Kidney epithelial cell (primary cell): ENCODE results near the gene ATP8A2. TPM values are rescaled to one million over a fixed set of nuclear protein-coding genes. Genes with fewer than 3 reads are reported as not detected.
"Not testable (repeated sequence)": the region's sequence is repeated elsewhere in the genome, so short reads cannot be mapped to it uniquely, and the experiment has no call there.

Experiments used
- DNase-seq: peaks from one replicate; pipeline ENCODE4 v3.0.0-alpha.2; 2010; ENCODE audit warnings: low read depth
- H3K27me3 ChIP-seq: 2 replicates; pipeline ENCODE4 v1.6.0; 2011; ENCODE audit warnings: low read length; ENCODE audit not compliant: control insufficient read depth, insufficient read depth
- H3K36me3 ChIP-seq: 2 replicates; pipeline ENCODE4 v1.5.1; 2011; ENCODE audit warnings: low read length; ENCODE audit not compliant: control insufficient read depth, insufficient read depth
- H3K4me3 ChIP-seq: 2 replicates; pipeline ENCODE4 v1.5.1; 2011; ENCODE audit warnings: low read depth, mild to moderate bottlenecking, control low read depth, low read length
- total RNA-seq: library from RNA; depleted of rRNA; stranded (reverse); fragments of >200 nt; gene quantifications from 2 replicates; pipeline ENCODE4 v1.2.3, GENCODE V29; 2015
- TF ChIP-seq, protein P1 (sequence below): IDR thresholded peaks from 2 replicates; pipeline ENCODE4 v1.5.1; 2011; ENCODE audit warnings: mild to moderate bottlenecking, moderate library complexity, low read length, control low read depth, inconsistent platforms; ENCODE audit not compliant: insufficient read depth, poor library complexity, severe bottlenecking

Gene ATP8A2
- total RNA-seq, 1 donor from 2014 or later: 3.8 TPM

DNA sequence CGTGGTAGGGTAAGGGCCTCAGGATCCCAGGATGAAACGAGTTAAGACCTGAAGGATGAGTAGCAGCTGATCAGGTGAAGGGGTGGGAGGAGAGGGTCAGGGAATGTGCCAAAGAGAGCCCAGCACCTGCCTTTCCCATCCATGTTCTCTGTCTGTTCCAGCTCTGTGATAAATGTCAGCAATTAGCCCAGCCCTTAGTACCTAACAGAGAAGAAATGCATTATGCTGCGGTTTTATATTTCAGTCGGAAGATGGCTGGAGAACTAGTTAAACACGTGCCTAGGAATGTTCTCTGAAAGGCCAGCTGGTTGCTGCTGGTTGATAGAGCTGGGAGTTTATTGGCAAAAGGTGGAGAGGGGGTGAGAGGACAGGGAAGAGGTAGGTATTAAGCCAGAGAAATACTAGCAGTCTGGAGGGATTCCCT lies 411.8 kb downstream of the ATP8A2 start:
- no peaks in the 10 kb centered on the region for H3K27me3 ChIP-seq
- H3K4me3 ChIP-seq: no peak overlapping the region
- H3K36me3 ChIP-seq: no peaks in the 10 kb centered on the region
- TF ChIP-seq, protein P1, sequence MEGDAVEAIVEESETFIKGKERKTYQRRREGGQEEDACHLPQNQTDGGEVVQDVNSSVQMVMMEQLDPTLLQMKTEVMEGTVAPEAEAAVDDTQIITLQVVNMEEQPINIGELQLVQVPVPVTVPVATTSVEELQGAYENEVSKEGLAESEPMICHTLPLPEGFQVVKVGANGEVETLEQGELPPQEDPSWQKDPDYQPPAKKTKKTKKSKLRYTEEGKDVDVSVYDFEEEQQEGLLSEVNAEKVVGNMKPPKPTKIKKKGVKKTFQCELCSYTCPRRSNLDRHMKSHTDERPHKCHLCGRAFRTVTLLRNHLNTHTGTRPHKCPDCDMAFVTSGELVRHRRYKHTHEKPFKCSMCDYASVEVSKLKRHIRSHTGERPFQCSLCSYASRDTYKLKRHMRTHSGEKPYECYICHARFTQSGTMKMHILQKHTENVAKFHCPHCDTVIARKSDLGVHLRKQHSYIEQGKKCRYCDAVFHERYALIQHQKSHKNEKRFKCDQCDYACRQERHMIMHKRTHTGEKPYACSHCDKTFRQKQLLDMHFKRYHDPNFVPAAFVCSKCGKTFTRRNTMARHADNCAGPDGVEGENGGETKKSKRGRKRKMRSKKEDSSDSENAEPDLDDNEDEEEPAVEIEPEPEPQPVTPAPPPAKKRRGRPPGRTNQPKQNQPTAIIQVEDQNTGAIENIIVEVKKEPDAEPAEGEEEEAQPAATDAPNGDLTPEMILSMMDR: no peak
- DNase-seq: no peak

DNA sequence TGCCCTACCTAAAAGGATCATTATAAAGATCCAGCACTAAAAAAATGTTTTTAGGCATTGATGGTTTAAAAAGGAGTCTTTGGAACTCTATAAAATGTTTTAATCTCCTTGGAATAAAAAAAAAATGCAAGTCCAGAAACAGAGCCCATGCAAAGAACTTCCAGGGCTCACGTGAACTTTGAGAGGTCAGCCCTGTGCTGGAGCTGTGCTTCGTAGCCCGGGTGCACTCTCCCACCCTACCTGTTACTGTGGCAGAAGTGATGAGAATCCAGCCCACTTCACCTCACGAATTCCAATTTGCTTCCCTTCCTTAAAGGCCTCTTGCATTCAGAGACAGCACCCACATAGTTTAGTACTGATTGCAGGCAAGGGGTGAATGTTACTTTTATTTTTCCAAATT lies 412.3 kb downstream of the ATP8A2 start:
- TF ChIP-seq, protein P1: no peak
- Histone ChIP-seq H3K4me3 (no peak overlapping the region), H3K36me3 (no peaks in the 10 kb centered on the region), H3K27me3 (no peaks in the 10 kb centered on the region)
- DNase-seq: no peak

DNA sequence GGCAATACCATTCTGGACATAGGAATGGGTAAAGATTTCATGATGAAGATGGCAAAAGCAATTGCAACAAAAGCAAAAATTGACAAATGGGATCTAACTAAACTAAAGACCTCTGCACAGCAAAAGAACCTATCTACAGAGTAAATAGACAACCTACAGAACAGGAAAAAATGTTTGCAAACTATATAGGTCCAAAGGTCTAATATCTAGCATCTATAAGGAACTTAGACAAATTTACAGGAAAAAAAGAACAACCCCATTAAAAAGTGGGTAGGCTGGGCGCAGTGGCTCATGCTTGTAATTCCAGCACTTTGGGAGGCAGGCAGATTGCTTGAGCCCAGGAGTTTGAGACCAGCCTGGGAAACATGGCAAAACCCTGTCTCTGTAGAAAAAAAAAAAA lies 418.4 kb downstream of the ATP8A2 start:
- DNase-seq, H3K4me3 ChIP-seq, H3K36me3 ChIP-seq, H3K27me3 ChIP-seq: not testable (repeated sequence)

DNA sequence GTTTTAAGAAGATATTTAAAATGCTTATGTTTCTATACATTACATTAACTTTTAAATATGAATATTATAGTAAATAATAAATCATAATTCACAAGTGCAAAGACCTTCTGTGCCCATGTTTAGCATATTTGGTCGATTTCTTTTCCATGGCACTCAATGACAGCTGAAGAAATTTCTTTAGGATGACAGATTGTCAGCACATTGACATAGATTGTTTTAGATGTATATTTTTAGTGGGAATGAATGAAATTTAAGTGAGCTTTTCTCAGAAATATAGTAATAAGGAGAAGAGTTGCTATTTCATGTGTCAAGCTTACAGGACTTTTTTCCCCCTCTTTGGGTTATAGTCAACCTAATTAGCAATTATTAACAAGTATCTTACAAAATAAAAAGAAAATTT lies 423.5 kb downstream of the ATP8A2 start:
- DNase-seq: no peak
- TF ChIP-seq, protein P1: no peak
- no peaks in the 10 kb centered on the region for H3K27me3 ChIP-seq
- no peak overlapping the region for H3K4me3 ChIP-seq
- no peaks in the 10 kb centered on the region for H3K36me3 ChIP-seq

DNA sequence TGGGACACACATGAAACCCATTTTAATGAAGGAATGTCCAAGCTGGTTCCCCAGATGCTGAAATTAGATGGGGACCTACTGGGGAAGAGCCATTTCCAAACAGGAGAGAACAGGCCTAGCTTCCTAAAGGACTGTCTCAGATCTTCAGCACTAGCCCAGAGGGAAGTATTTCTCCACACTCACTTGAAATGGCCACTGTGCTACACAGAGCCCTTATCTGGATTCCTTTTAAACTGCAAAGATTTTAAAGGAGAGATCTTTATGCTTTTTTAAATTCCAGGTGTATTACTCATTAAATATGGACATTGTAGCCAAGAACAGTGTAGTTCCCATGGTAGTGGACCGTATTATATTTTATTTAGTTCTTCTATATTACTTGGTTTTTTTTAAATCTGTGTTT lies 424.7 kb downstream of the ATP8A2 start:
- TF ChIP-seq, protein P1: no peak

DNA sequence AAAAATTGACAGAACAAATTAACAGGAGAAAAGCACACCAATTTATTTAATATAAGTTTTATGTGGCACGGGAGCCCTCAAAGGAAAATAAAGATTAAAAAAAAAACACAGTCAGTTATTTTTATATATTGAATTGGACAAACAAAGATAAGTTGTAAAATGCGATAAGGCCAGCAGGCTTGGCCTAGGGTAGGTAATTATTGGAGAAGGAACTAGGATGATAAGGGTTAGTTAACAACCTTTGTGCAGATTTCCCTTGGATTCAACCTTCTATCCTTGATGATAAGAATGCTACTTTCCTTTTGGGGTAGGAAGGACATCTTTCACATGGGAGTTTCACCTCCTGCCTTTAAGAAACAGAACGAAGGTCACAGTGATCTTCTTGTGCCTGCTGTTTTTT lies 427.2 kb downstream of the ATP8A2 start:
- no peaks in the 10 kb centered on the region for H3K27me3 ChIP-seq
- no peaks in the 10 kb centered on the region for H3K36me3 ChIP-seq
- no peak overlapping the region for H3K4me3 ChIP-seq
- no peak for DNase-seq
- TF ChIP-seq, protein P1: no peak

More for the DNA sequence above, 424.7 kb downstream of the ATP8A2 start:
- no peak for DNase-seq
- no peak overlapping the region for H3K4me3 ChIP-seq
- no peaks in the 10 kb centered on the region for H3K36me3 ChIP-seq
- H3K27me3 ChIP-seq: no peaks in the 10 kb centered on the region
